ENCODE data around the gene LYRM4.

The LYRM4 gene

GRCh38 chr6:5150551-5151075 is 110.1 kb downstream of the LYRM4 start:
- H3K27ac ChIP-seq = no peak overlapping the region
- TF ChIP-seq ZFX (IDR thresholded peaks at IDR 0.05; ENCODE audit: borderline replicate concordance) = no peak
- TF ChIP-seq, protein P1, sequence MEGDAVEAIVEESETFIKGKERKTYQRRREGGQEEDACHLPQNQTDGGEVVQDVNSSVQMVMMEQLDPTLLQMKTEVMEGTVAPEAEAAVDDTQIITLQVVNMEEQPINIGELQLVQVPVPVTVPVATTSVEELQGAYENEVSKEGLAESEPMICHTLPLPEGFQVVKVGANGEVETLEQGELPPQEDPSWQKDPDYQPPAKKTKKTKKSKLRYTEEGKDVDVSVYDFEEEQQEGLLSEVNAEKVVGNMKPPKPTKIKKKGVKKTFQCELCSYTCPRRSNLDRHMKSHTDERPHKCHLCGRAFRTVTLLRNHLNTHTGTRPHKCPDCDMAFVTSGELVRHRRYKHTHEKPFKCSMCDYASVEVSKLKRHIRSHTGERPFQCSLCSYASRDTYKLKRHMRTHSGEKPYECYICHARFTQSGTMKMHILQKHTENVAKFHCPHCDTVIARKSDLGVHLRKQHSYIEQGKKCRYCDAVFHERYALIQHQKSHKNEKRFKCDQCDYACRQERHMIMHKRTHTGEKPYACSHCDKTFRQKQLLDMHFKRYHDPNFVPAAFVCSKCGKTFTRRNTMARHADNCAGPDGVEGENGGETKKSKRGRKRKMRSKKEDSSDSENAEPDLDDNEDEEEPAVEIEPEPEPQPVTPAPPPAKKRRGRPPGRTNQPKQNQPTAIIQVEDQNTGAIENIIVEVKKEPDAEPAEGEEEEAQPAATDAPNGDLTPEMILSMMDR (IDR thresholded peaks at IDR 0.05) = no peak

GRCh38 chr6:5149891-5150290 is 110.9 kb downstream of the LYRM4 start:
- TF ChIP-seq ZFX (IDR thresholded peaks at IDR 0.05; ENCODE audit: borderline replicate concordance) = no peak
- TF ChIP-seq, protein P1 (IDR thresholded peaks at IDR 0.05) = no peak

GRCh38 chr6:5149159-5149704 is 111.5 kb downstream of the LYRM4 start:
- H3K27ac ChIP-seq = no peak overlapping the region
- TF ChIP-seq, protein P1 (IDR thresholded peaks at IDR 0.05) = no peak
- no peak for TF ChIP-seq ZFX (IDR thresholded peaks at IDR 0.05; ENCODE audit: borderline replicate concordance)

More at GRCh38 chr6:5149891-5150290, 110.9 kb downstream of the LYRM4 start:
- no peak overlapping the region for H3K27ac ChIP-seq

DNA sequence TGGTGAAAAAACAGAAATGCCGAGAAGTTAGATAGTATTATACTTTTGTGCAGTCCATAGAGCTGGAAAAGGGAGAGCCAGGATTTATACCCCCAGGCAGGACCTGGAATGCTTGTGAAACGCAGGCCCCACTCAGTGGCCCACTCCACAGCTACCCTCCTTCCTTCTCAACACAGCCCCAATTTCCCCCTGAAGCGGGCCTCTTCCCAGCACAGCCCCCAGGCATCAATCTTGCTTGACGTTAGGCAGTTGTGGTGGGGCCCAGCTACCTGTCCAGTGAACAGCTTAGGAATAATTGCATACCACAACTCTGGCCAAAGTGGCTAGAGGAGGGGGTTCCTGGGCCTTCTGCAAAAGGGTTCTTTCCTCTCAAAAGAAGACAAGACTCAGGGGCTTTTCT is 114.4 kb downstream of the LYRM4 start:
- H3K27ac ChIP-seq = no peak overlapping the region
- TF ChIP-seq, protein P1 (IDR thresholded peaks at IDR 0.05) = no peak

GRCh38 chr6:5143634-5144311 is 117.0 kb downstream of the LYRM4 start:
- TF ChIP-seq, protein P1 (IDR thresholded peaks at IDR 0.05) = peak; percentile 93
- no peak for TF ChIP-seq ZFX (IDR thresholded peaks at IDR 0.05; ENCODE audit: borderline replicate concordance)
- H3K27ac ChIP-seq = no peak overlapping the region

DNA sequence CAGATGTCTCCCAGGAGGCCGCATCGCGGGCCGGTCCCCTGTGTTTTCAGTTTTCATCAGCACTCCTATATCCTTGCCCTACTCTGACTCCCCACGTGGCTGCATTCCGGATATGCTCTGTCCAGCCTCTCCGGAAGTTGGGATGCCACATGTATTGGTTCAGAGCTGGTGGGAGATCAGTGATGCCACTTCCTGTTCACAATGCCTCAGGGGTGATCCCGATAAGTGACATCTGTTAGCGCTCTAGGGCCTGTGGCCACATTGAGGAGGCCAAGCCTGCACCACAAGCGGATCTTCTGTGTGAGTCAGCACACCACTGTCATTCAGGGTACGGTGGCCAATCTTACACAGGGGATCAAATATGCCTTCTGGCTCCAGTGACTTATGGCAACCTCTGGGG is 117.8 kb downstream of the LYRM4 start:
- no peak for TF ChIP-seq ZFX (IDR thresholded peaks at IDR 0.05; ENCODE audit: borderline replicate concordance)
- TF ChIP-seq, protein P1 (IDR thresholded peaks at IDR 0.05) = no peak
- H3K27ac ChIP-seq = no peak overlapping the region

DNA sequence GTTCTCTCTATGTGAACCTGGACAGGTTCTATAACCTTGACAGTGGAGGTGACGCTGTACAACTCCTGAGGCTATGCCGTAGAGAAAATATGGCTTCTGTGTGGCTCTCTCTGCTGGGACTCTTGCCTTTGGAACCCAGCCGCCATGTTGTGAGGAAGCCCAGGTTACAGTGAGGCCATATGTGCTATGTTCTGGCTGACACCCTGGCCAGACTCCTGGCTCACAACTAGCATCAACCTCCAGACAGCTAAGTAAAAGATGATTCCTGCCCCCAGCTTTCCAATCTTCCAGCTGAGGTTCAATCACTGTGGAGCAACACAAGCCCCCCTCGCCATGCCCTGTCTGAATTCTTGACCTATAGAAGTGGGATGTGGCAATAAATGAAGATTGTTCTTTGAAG is 118.6 kb downstream of the LYRM4 start:
- TF ChIP-seq, protein P1 (IDR thresholded peaks at IDR 0.05) = no peak
- no peak for TF ChIP-seq ZFX (IDR thresholded peaks at IDR 0.05; ENCODE audit: borderline replicate concordance)
- H3K27ac ChIP-seq = no peak overlapping the region
